ENCODE measurements around the gene SHKBP1.

Gene SHKBP1

GRCh38 chr19:40603389-40604170 lies 26.9 kb downstream of the SHKBP1 start:
- Mint-ChIP-seq H3K27me3 (ENCODE audit: low read depth, poor library complexity) (peaks cover 87% of the 10 kb centered on the region), H3K4me1 (peaks cover 79% of the 10 kb centered on the region), H3K9me3 (no peaks in the 10 kb centered on the region), H3K36me3 (ENCODE audit: low read depth) (peaks cover 6% of the 10 kb centered on the region), H3K4me3 (peak overlapping the region; percentile 75), H3K27ac (no peak overlapping the region)
- TF ChIP-seq, protein P1, sequence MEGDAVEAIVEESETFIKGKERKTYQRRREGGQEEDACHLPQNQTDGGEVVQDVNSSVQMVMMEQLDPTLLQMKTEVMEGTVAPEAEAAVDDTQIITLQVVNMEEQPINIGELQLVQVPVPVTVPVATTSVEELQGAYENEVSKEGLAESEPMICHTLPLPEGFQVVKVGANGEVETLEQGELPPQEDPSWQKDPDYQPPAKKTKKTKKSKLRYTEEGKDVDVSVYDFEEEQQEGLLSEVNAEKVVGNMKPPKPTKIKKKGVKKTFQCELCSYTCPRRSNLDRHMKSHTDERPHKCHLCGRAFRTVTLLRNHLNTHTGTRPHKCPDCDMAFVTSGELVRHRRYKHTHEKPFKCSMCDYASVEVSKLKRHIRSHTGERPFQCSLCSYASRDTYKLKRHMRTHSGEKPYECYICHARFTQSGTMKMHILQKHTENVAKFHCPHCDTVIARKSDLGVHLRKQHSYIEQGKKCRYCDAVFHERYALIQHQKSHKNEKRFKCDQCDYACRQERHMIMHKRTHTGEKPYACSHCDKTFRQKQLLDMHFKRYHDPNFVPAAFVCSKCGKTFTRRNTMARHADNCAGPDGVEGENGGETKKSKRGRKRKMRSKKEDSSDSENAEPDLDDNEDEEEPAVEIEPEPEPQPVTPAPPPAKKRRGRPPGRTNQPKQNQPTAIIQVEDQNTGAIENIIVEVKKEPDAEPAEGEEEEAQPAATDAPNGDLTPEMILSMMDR (IDR thresholded peaks at IDR 0.05) = no peak
- peak; percentile 99 for DNase-seq

- DNase-seq = no peak
- Mint-ChIP-seq H3K4me3 (peak overlapping the region; percentile 75), H3K36me3 (ENCODE audit: low read depth) (peaks cover 6% of the 10 kb centered on the region), H3K9me3 (no peaks in the 10 kb centered on the region), H3K27ac (no peak overlapping the region), H3K27me3 (ENCODE audit: low read depth, poor library complexity) (peaks cover 87% of the 10 kb centered on the region), H3K4me1 (peaks cover 79% of the 10 kb centered on the region)
- TF ChIP-seq, protein P1 (IDR thresholded peaks at IDR 0.05) = no peak
These were observed 27.5 kb downstream of the SHKBP1 start for GRCh38 chr19:40604171-40604646.

DNA sequence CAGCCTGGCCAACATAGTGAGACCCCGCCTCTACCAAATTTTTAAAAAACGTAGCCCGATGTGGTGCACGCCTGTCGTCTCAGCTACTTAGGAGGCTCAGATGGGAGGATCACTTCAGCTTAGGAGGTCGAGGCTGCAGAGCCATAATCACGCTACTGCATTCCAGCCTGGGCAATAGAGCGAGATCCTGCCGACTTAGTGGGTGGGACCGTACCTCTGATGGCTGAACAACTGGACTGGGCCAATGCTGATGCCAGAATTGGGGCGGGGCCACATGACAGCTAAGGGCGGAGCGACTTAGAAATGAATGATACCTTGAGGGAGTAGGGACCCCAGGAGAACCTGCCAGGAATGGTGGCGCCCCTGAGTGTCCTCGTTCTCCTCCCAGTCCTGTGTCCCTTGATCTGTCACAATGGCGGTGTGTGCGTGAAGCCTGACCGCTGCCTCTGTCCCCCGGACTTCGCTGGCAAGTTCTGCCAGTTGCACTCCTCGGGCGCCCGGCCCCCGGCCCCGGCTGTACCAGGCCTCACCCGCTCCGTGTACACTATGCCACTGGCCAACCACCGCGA lies 28.1 kb downstream of the SHKBP1 start:
- TF ChIP-seq, protein P1 (IDR thresholded peaks at IDR 0.05) = no peak
- peak overlapping the region; percentile 71 for H3K4me3 Mint-ChIP-seq
- no peaks in the 10 kb centered on the region for H3K9me3 Mint-ChIP-seq
- peaks cover 85% of the 10 kb centered on the region for H3K27me3 Mint-ChIP-seq (ENCODE audit: low read depth, poor library complexity)
- DNase-seq = no peak
- peaks cover 6% of the 10 kb centered on the region for H3K36me3 Mint-ChIP-seq (ENCODE audit: low read depth)
- no peak overlapping the region for H3K27ac Mint-ChIP-seq
- H3K4me1 Mint-ChIP-seq = peaks cover 75% of the 10 kb centered on the region

DNA sequence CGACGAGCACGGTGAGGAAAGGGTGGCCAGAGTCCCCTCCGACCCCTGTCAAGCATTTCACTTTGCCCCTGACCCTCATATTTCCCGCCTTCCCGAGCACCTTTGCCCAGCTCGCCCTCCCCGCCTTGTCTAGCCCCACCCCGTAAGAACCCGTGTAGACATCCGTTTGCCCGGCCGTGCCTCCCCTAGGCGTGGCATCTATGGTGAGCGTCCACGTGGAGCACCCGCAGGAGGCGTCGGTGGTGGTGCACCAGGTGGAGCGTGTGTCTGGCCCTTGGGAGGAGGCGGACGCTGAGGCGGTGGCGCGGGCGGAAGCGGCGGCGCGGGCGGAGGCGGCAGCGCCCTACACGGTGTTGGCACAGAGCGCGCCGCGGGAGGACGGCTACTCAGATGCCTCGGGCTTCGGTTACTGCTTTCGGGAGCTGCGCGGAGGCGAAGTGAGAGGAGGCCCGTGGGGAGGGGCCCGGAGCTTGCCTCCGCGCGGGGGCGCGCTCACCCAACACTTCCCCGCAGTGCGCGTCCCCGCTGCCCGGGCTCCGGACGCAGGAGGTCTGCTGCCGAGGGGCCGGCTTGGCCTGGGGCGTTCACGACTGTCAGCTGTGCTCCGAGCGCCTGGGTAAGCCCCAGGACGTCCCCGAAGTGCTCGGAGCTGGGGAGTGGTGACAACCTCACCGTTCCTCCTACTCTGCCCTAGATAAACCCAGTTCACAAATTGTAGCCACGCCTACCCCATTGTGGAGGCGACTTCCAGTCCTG lies 28.7 kb downstream of the SHKBP1 start:
- DNase-seq = peak; percentile 71
- Mint-ChIP-seq H3K4me3 (peak overlapping the region; percentile 78), H3K36me3 (ENCODE audit: low read depth) (peaks cover 6% of the 10 kb centered on the region), H3K4me1 (peaks cover 78% of the 10 kb centered on the region), H3K27me3 (ENCODE audit: low read depth, poor library complexity) (peaks cover 85% of the 10 kb centered on the region), H3K27ac (no peak overlapping the region), H3K9me3 (no peaks in the 10 kb centered on the region)
- TF ChIP-seq, protein P1 (IDR thresholded peaks at IDR 0.05) = no peak

DNA sequence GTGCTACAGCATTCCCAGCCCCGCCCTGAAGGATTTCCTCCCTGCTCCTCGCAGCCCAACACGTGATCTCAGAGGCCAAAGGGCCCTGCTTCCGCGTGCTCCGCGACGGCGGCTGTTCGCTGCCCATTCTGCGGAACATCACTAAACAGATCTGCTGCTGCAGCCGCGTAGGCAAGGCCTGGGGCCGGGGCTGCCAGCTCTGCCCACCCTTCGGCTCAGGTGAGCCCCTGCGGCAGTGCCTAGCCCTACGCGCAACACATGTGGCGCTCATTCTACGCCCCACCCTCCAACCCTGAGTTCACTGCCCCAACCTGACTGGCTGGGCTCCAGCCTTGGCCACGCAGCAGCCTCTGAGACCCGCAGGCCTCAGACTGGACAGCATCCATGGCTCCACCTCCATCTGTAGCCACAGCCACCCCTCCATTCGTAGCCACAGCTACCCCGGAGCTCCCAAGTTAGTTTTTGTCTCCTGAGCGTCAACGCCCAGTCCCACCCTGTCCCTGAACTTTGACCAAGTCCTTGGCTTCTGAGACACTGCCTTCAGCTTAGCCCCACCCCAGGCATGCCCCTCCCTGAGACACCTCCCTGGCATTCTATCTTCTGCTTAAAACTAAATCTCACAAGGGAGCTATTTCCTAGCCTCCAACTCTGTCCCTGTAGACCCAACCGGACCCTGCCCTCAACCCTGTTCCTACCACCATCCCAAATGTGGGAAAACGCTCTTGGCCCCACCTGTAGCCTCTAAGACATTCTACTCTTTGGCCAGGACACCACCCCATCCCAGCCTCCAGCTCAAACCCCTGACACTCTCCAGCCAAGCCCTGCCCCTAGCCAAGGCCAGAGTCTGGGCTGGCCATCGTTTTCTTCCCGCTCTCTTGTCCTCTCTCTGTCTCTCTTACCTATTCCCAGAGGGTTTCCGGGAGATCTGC lies 30.9 kb downstream of the SHKBP1 start:
- peaks cover 80% of the 10 kb centered on the region for H3K27me3 Mint-ChIP-seq (ENCODE audit: low read depth, poor library complexity)
- no peaks in the 10 kb centered on the region for H3K9me3 Mint-ChIP-seq
- H3K27ac Mint-ChIP-seq = no peak overlapping the region
- TF ChIP-seq, protein P1 (IDR thresholded peaks at IDR 0.05) = no peak
- peaks cover 83% of the 10 kb centered on the region for H3K4me1 Mint-ChIP-seq
- no peak for DNase-seq
- H3K4me3 Mint-ChIP-seq = peak overlapping the region; percentile 25
- peaks cover 12% of the 10 kb centered on the region for H3K36me3 Mint-ChIP-seq (ENCODE audit: low read depth)
